HG02610 (cell line): ENCODE results near the gene EGFL7.

Experiments
- ATAC-seq: cut with Tn5 transposase; IDR thresholded peaks from one replicate; pipeline ENCODE4 v1.9.1; 2021; ENCODE audit warnings: mild to moderate bottlenecking, moderate library complexity; ENCODE audit not compliant: unreplicated experiment

EGFL7 gene

GRCh38 chr9:136662656-136663581 lies at the start of gene EGFL7:
Gene EGFL7 (plus strand): TSS chr9:136662916. CDS start chr9:136668283, 5,367 bp downstream.
- ATAC-seq = no peak

- ATAC-seq = no peak
Measured at GRCh38 chr9:136613824-136614371, 48.8 kb upstream of the EGFL7 start.

GRCh38 chr9:136614372-136614922 lies 48.3 kb upstream of the EGFL7 start:
- ATAC-seq = no peak

GRCh38 chr9:136614967-136615623 lies 47.6 kb upstream of the EGFL7 start:
- no peak for ATAC-seq

- no peak for ATAC-seq
Measured at GRCh38 chr9:136615631-136616306, 46.9 kb upstream of the EGFL7 start.

GRCh38 chr9:136616307-136616635 lies 46.4 kb upstream of the EGFL7 start:
- ATAC-seq = no peak

GRCh38 chr9:136616948-136617695 lies 45.6 kb upstream of the EGFL7 start:
- no peak for ATAC-seq

- ATAC-seq = no peak
Measured at GRCh38 chr9:136617746-136618579, 44.8 kb upstream of the EGFL7 start.

- no peak for ATAC-seq
Measured at GRCh38 chr9:136618580-136619547, 43.9 kb upstream of the EGFL7 start.

GRCh38 chr9:136619742-136620440 lies 42.8 kb upstream of the EGFL7 start:
- no peak for ATAC-seq

GRCh38 chr9:136620441-136621018 lies 42.2 kb upstream of the EGFL7 start:
- no peak for ATAC-seq

GRCh38 chr9:136621019-136621733 lies 41.5 kb upstream of the EGFL7 start:
- no peak for ATAC-seq

GRCh38 chr9:136621734-136622093 lies 41.0 kb upstream of the EGFL7 start:
- ATAC-seq = no peak

- ATAC-seq = no peak
Measured at GRCh38 chr9:136622538-136622948, 40.2 kb upstream of the EGFL7 start.

- ATAC-seq = no peak
Measured at GRCh38 chr9:136623016-136623841, 39.5 kb upstream of the EGFL7 start.

- no peak for ATAC-seq
Measured at GRCh38 chr9:136623842-136624183, 38.9 kb upstream of the EGFL7 start.
